Measurements from ENCODE around the gene FA2H.

FA2H gene

GRCh38 chr16:74721716-74722115, 52.9 kb downstream of the FA2H start:
- DNase-seq: no peak

DNA sequence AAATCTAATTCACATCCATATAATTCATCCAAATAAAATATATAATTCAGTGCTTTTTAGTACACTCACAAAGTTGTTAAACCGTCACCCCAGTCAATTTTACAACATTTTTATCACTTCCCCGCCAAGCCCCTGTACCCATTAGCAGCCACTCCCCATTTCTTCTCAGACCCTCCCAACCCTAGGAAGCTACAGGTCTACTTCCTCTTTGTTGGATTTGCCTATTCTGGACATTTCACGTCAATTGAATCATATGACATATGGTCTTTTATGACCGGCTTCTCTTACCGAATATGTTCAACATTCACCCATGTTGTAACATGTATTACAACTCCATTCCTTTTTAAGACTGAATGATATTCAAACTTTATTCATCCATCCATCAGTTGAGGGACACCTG, 54.0 kb downstream of the FA2H start:
- no peak for DNase-seq

GRCh38 chr16:74718741-74719610, 55.6 kb downstream of the FA2H start:
- DNase-seq: no peak

- DNase-seq: no peak
Measured at GRCh38 chr16:74718140-74718539, 56.5 kb downstream of the FA2H start.

DNA sequence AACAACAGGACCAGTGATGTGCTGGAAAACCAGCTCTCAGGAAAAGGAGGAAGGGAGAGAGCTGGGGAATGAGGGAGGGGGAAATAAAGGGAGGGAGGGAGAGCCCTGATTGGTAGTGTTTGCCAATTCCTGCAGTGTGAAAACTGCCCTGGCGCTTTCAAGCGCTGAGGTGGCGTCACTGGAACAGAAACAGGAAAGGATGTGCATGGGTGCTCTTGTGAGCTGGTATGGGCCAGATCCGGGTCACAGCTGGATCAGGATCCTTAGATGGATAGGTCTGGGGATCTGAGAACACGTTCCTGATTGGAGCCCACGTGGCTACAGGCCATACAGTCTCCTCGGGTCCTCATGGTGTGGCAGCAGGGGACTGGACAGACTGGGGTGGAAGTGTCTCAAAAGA, 57.3 kb downstream of the FA2H start:
- no peak for DNase-seq

DNA sequence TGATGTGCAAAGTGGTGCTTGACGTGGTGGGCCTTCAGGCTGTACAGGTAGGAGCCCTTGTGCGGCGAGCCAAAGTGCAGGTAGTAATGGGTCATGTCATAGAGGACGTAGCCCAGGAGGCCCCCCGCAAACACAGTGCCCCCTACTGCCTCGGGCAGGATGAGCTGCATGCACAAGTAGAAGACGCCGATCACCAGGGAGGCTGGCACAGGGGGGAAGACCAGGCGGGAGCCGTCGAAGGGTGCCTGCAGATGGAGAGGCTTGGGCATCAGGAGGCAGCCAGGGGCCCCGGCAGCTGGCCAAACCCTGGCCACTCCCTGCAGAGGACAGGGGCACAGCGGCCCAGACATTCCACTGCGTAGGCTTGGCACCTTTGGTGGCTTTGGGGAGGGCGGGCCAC, 58.3 kb downstream of the FA2H start:
- no peak for DNase-seq

- DNase-seq: no peak
Measured at GRCh38 chr16:74713876-74714275, 60.7 kb downstream of the FA2H start.

DNA sequence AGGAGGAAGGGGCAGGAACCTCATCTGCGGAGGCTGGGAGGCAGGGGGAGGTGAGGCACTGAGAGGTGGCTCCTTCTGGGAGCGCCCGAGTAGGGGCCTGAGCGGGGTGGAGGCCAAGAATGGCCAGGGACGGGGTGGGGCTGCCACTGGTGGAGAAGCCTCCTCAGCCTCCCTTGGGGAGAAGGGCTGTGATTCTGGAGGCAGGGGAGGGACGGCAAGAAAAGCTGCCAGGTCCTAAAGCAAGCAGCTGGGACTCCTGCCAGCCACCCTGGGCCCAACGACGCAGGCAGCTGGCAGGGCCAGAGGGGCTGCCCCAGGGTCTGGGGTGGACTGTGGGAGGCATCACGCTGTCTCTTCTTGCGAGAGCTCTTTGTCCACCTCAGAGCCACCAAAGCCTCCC, 61.3 kb downstream of the FA2H start:
- DNase-seq: no peak

DNA sequence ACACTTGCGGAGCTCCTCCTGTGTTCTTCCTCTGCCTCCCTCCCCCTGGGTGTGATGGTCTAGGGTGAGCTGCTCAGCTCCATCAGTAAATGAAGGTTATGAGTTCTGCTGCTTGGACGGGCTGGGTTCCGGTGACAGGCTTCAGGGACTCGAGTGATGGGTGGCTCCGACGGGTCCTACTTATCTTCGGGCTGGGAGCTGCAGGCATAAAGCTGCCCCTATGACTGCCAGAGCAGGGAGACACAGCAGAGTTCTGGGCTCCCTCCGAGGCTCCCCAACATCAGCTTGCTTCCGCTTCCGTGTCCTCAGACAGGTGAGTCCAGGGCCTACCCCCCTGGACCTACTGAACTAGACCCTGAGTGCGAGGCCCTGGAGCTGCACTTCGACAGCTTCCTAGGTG, 62.7 kb downstream of the FA2H start:
- DNase-seq: no peak

GRCh38 chr16:74710401-74710800, 64.2 kb downstream of the FA2H start:
- DNase-seq: no peak

GRCh38 chr16:74709441-74709877, 65.2 kb downstream of the FA2H start:
- DNase-seq: peak; percentile 53

- peak; percentile 64 for DNase-seq
Measured at GRCh38 chr16:74700438-74701225, 74.0 kb downstream of the FA2H start, which contains the start of gene MLKL. Gene MLKL (minus strand): TSS chr16:74700862. CDS start chr16:74695757, 5,105 bp downstream.

DNA sequence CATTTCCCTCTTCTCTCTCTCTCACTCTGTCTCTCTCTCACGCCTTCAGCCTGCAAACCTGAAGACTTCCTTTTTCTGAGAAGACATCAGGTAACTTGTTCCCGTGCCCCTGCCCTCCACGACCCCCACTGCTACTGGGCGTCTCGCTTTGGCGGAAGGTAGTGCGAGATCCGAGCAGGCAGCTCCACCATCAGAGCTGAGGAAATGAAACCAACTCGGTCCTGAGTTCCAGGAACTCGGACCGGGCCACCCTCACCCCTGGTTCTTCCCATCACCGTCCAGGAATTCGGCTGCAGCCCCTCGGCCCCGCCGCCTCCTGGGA, 74.5 kb downstream of the FA2H start:
- no peak for DNase-seq

- no peak for DNase-seq
Measured at GRCh38 chr16:74699666-74700065, 75.0 kb downstream of the FA2H start.

GRCh38 chr16:74698222-74698621, 76.4 kb downstream of the FA2H start:
- no peak for DNase-seq

DNA sequence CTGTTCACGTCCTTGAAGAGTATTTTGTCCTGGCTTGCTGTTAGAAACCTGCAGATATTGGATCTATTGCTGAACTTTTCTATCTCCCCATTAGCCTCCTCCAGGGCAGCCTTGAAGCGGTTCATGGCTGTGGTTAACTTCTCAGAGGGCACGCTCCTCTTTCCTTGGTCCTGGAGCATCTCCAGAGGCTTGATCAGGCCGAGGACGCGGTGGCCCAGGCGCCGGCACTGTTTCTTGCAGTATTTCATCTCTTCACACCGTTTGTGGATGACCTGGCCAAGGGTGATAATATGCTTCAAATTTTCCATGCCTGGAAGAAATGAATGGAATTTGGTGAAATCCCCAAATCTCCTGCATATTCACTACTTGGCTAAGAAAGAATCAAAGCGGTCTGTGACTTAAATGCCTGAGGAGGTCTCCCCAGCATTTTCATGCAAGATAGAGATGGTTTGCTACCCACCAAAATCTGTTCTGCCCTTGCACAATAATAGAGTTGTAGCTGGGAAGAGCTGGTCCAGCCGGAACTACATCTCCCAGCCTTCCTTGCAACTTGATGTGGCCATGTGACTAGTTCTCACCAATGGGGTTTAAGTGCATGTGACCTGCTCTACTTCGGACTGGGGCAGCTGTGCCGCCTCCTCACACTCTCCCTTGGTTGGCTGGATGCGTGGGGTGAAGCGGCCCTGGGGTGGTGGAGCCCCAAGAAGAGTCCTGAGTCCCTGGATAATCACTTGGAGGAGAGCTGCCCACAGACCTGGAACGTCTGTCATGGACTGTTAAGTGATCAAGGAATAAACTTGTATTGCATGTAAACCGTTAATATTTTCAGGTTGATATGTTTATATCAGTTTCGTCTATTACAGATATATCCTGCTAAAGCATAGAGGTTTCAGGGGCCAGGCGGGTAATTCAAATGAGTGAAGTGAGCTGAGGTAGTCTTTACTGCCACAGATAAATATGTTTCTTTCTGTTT, 78.9 kb downstream of the FA2H start:
- peak; percentile 95 for DNase-seq

- no peak for DNase-seq
Measured at GRCh38 chr16:74691093-74691855, 83.3 kb downstream of the FA2H start.

DNA sequence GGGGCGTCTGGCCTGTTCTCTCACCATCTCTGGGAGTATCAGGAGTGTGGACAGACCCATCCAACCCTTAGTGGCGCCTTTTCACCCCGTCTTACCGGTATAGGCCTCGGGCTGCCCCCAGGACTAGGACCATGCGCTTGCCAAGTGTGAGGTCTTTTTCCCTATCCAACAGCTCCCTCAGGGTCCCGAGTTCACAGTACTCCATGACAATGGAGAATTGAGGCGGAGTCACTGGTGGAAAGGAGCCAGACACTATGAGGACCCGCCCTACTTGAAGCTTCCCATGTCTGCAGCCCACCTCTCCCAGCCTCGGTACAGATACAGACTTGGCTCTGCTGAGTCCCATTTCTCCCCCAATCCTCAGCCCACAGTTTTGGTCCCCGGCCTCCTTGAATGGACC, 92.1 kb downstream of the FA2H start:
- DNase-seq: no peak

DNA sequence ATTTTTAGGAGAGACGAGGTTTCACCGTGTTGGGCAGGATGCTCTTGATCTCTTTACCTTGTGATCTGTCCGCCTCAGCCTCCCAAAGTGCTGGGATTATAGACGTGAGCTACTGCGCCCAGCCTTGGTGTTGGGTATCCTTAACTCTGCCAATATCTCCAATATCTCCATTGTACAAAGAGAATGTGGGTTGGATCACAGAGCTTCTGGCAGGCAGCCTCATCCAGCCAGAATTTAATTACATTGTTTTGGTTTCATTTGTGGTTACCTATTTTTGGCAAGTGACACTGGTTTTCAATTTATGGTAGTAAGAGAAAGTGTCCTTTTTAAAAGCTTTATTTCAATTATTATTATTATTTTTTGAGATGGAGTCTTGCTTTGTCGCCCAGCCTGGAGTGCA, 93.9 kb downstream of the FA2H start:
- no peak for DNase-seq

DNA sequence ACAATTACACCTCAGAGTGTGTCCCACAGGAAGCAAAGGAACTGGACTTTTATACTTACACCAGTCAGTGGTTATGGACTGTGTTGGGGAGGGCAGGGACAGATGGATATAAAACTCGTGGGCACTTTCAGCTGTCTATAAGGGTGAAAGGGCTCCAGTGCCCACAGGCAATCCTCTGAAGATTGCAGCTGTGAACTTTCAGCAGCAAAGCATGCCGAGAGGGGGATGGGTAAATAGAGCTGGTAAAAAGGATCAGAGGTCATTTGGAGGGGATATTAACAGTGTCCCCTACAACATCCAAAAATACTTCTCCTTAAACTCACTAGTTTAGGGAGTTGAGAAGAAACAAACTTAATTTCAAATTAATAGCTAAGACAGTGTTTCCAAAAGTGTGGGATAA, 94.6 kb downstream of the FA2H start:
- DNase-seq: no peak

- DNase-seq: no peak
Measured at GRCh38 chr16:74677868-74678267, 96.8 kb downstream of the FA2H start.

DNA sequence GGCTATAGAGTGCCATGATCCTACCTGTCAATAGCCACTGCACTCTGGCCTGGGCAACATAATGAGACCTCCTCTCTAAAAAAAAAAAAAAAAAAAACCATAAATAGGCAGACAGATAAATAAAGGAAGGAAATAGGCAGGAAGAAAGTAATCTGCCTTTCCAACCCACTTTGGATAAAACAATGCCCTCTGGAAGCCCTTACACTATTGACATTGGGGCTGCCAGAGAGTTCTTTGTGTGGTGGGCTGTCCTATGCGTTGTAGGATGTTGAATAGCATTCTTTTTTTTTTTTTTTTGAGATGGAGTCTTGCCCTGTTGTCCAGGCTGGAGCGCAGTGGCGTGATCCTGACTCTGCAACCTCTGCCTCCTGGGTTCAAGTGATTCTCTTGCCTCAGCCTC, 100.7 kb downstream of the FA2H start:
- no peak for DNase-seq

All from SHP77 treated with DMSO at 0.1 percent for 48 hours (cell line).